IMR-90 (cell line): ENCODE data around the gene FOXI3. TPM values are rescaled to one million over a fixed set of nuclear protein-coding genes. Genes with fewer than 3 reads are reported as not detected.

Source experiments
- ATAC-seq: fragments of 200-7000 bp; cut with Tn5 transposase; 2 replicates; pipeline ENCODE4 v1.9.1; 2020; ENCODE audit warnings: low read depth, mild to moderate bottlenecking, moderate library complexity
- BruUV-seq: library from RNA; stranded (reverse); fragments of 400-500 nt; replicated peaks from 2 replicates; lab custom pipeline; 2021; lab: Mats Ljungman, UMichigan
- CTCF ChIA-PET: fragments of 300-600 bp; formaldehyde crosslinking; extraction: SDS; loops from one replicate; lab custom pipeline; 2021; ENCODE audit warnings: antibody characterized with exemption; lab: Yijun Ruan, JAX
- POLR2A ChIA-PET: fragments of 300-600 bp; sonication (Branson Sonifier 250); formaldehyde crosslinking; loops from one replicate; lab custom pipeline; 2022; ENCODE audit warnings: antibody characterized with exemption; ENCODE audit not compliant: unreplicated experiment; lab: Charles Lee
- DNase-seq: peaks from one replicate; pipeline ENCODE4 v3.0.0; 2013
- H2AFZ ChIP-seq: replicated peaks from 2 replicates; pipeline ENCODE3; 2013; ENCODE audit warnings: low read length, mild to moderate bottlenecking; ENCODE audit not compliant: poor library complexity
- H2AK5ac ChIP-seq: 2 replicates; pipeline ENCODE4 v1.6.1; 2013; ENCODE audit warnings: low read depth, low read length, inconsistent platforms
- H2AK9ac ChIP-seq: replicated peaks from 2 replicates; pipeline ENCODE3; 2013; ENCODE audit warnings: mild to moderate bottlenecking, low read depth, low read length, moderate library complexity; ENCODE audit not compliant: poor library complexity
- H2BK120ac ChIP-seq: 2 replicates; pipeline ENCODE4 v1.6.1; 2013; ENCODE audit warnings: low read depth, low read length, inconsistent platforms
- H2BK15ac ChIP-seq: 3 replicates; pipeline ENCODE4 v1.6.1; 2013; ENCODE audit warnings: low read depth, low read length, inconsistent platforms
- H2BK20ac ChIP-seq: 2 replicates; pipeline ENCODE4 v1.6.1; 2013; ENCODE audit warnings: low read depth, mild to moderate bottlenecking, inconsistent platforms, low read length, moderate library complexity
- H2BK5ac ChIP-seq: 2 replicates; pipeline ENCODE4 v1.6.1; 2013; ENCODE audit warnings: mild to moderate bottlenecking, low read depth, low read length, inconsistent platforms; ENCODE audit not compliant: poor library complexity, severe bottlenecking
- H3K14ac ChIP-seq: replicated peaks from 2 replicates; pipeline ENCODE4 v1.6.1; 2013; ENCODE audit warnings: low read depth, low read length, inconsistent platforms
- H3K18ac ChIP-seq: 2 replicates; pipeline ENCODE4 v1.6.1; 2013; ENCODE audit warnings: low read depth, low read length, control low read depth
- H3K23ac ChIP-seq: 2 replicates; pipeline ENCODE4 v1.6.1; 2013; ENCODE audit warnings: low read depth, low read length, inconsistent platforms
- H3K27ac ChIP-seq: 2 replicates; pipeline ENCODE4 v1.5.1; 2013; ENCODE audit warnings: mild to moderate bottlenecking, control low read depth, low read length; ENCODE audit not compliant: insufficient read depth
- H3K27me3 ChIP-seq: 2 replicates; pipeline ENCODE4 v1.6.1; 2013; ENCODE audit warnings: low read length; ENCODE audit not compliant: control insufficient read depth, insufficient read depth
- H3K36me3 ChIP-seq: 2 replicates; pipeline ENCODE4 v1.6.1; 2013; ENCODE audit warnings: low read length, mixed read lengths; ENCODE audit not compliant: control insufficient read depth, insufficient read depth
- H3K4ac ChIP-seq: 2 replicates; pipeline ENCODE4 v1.6.1; 2013; ENCODE audit warnings: low read depth, low read length, inconsistent platforms
- H3K4me1 ChIP-seq: 2 replicates; pipeline ENCODE4 v1.6.1; 2013; ENCODE audit warnings: low read length, mixed read lengths; ENCODE audit not compliant: control insufficient read depth, insufficient read depth
- H3K4me2 ChIP-seq: 2 replicates; pipeline ENCODE4 v1.6.1; 2013; ENCODE audit warnings: low read depth, mild to moderate bottlenecking, control low read depth, low read length, moderate library complexity
- H3K4me3 ChIP-seq: 2 replicates; pipeline ENCODE4 v1.5.1; 2013; ENCODE audit warnings: low read depth, mild to moderate bottlenecking, control low read depth, low read length, moderate library complexity; ENCODE audit not compliant: insufficient read depth
- H3K56ac ChIP-seq: 2 replicates; pipeline ENCODE4 v1.6.1; 2013; ENCODE audit warnings: low read length, inconsistent platforms; ENCODE audit not compliant: insufficient read depth; ENCODE audit errors: extremely low read depth
- H3K79me1 ChIP-seq, 2 experiments: 2 replicates each; pipeline ENCODE4 v1.6.1; 2013; ENCODE audit warnings: low read length in 2 of 2, inconsistent platforms in 1 of 2, low read depth in 1 of 2
- H3K9ac ChIP-seq: 2 replicates; pipeline ENCODE4 v1.6.1; 2013; ENCODE audit warnings: low read depth, low read length, control low read depth
- H3K9me1 ChIP-seq: 2 replicates; pipeline ENCODE4 v1.6.1; 2013; ENCODE audit warnings: low read length, inconsistent platforms; ENCODE audit not compliant: insufficient read depth
- H3K9me3 ChIP-seq: 2 replicates; pipeline ENCODE4 v1.6.1; 2013; ENCODE audit warnings: low read length; ENCODE audit not compliant: control insufficient read depth, insufficient read depth
- H4K20me1 ChIP-seq: 2 replicates; pipeline ENCODE4 v1.6.1; 2013; ENCODE audit warnings: low read length, inconsistent platforms; ENCODE audit not compliant: insufficient read depth
- H4K5ac ChIP-seq: 2 replicates; pipeline ENCODE4 v1.6.1; 2013; ENCODE audit warnings: mild to moderate bottlenecking, low read depth, low read length, control low read depth
- H4K8ac ChIP-seq, 2 experiments: 2 replicates each; pipeline ENCODE4 v1.6.1; 2013; ENCODE audit warnings: low read depth in 2 of 2, low read length in 2 of 2, control low read depth in 1 of 2, inconsistent platforms in 1 of 2
- H4K91ac ChIP-seq: 2 replicates; pipeline ENCODE4 v1.6.1; 2013; ENCODE audit warnings: low read depth, low read length, inconsistent platforms; ENCODE audit not compliant: insufficient read depth
- CEBPB ChIP-seq: IDR thresholded peaks from 2 replicates; pipeline ENCODE4 v1.6.1; 2012; ENCODE audit warnings: low read depth, low read length, improper control_type of control experiment
- MAFK ChIP-seq: IDR thresholded peaks from 2 replicates; pipeline ENCODE4 v1.6.1; 2012; ENCODE audit warnings: low read depth, low read length, improper control_type of control experiment
- NFE2L2 ChIP-seq: fragments of 150-350 bp; IDR thresholded peaks from 2 replicates; pipeline ENCODE4 v1.6.1; 2016; ENCODE audit warnings: low read depth, mild to moderate bottlenecking, low read length
- POLR2A ChIP-seq: IDR thresholded peaks from 2 replicates; pipeline ENCODE4 v1.6.1; 2012; ENCODE audit warnings: mild to moderate bottlenecking, low read depth, low read length
- WGBS, 2 experiments: methylation state at CpG; one replicate each; pipeline versions ENCODE4 v1.1.5 to v1.1.7; 2013; ENCODE audit warnings: missing lambda C conversion rate in 2 of 2; ENCODE audit not compliant: insufficient read length in 1 of 2; ENCODE audit errors: extremely low coverage in 2 of 2; 5-methylcytosine and 5-hydroxymethylcytosine counted together
- dilution Hi-C: fragments of 300-500 bp; cut with HindIII; formaldehyde crosslinking; loops from one replicate; pipeline ENCODE4 v1.14.3; 2018; ENCODE audit warnings: low sequenced_read_pairs; ENCODE audit not compliant: unreplicated experiment
- in situ Hi-C: fragments of 300-500 bp; cut with MboI; formaldehyde crosslinking; loops from 3 replicates; pipeline ENCODE4 v1.14.3; 2019; ENCODE audit warnings: low sequenced_read_pairs, inconsistent platforms, mixed read lengths
- intact Hi-C: fragments of 100-400 bp; cut with micrococcal nuclease; formaldehyde crosslinking; loops from 2 replicates; pipeline ENCODE4 v1.10.0; 2022
- polyA plus RNA-seq, 3 experiments: library from polyadenylated mRNA; depleted of rRNA; stranded (reverse); fragments of >200 nt; gene quantifications; 2 replicates each; pipeline ENCODE4 v1.2.3, GENCODE V29; 2012; ENCODE audit warnings: low replicate concordance in 1 of 3
- total RNA-seq: library from RNA; depleted of rRNA; stranded (reverse); fragments of >200 nt; gene quantifications from 2 replicates; pipeline ENCODE4 v1.2.3, GENCODE V29; 2012

Gene FOXI3
- total and polyA plus RNA-seq, 2 of the 4 experiments (the other 2 are of a cell fraction) = not detected

GRCh38 chr2:88400037-88400767 lies 52.3 kb downstream of the FOXI3 start:
- H2BK5ac ChIP-seq = no peak overlapping the region
- no peak overlapping the region for H2AFZ ChIP-seq
- H3K4ac ChIP-seq = no peak overlapping the region
- no peak overlapping the region for H3K56ac ChIP-seq
- H3K9me3 ChIP-seq = no peaks in the 10 kb centered on the region
- H3K9me1 ChIP-seq = no peaks in the 10 kb centered on the region
- in situ Hi-C loops (no loop called here), dilution Hi-C loops (no loop called here), intact Hi-C loops (no loop called here)
- no peaks in the 10 kb centered on the region for H4K20me1 ChIP-seq
- H4K91ac ChIP-seq = no peak overlapping the region
- ATAC-seq (no peak), DNase-seq (no peak)
- POLR2A ChIA-PET = no interaction called here
- H3K27ac ChIP-seq = no peak overlapping the region
- H3K79me1 ChIP-seq = no peaks in the 10 kb centered on the region
- no peaks in the 10 kb centered on the region for H3K36me3 ChIP-seq
- TF ChIP-seq CEBPB (no peak), MAFK (no peak), POLR2A (no peak), NFE2L2 (no peak)
- H4K5ac ChIP-seq = no peak overlapping the region
- H2AK9ac ChIP-seq = no peak overlapping the region
- H3K23ac ChIP-seq = no peak overlapping the region
- H3K4me2 ChIP-seq = no peak overlapping the region
- H2BK20ac ChIP-seq = no peak overlapping the region
- H4K8ac ChIP-seq = no peak overlapping the region
- no peak overlapping the region for H2BK120ac ChIP-seq
- H3K9ac ChIP-seq = no peak overlapping the region
- no peaks in the 10 kb centered on the region for H3K27me3 ChIP-seq
- no peaks in the 10 kb centered on the region for H3K4me1 ChIP-seq
- no peak overlapping the region for H3K14ac ChIP-seq
- WGBS, 2 experiments = no CpG with 5 or more reads among the region's 4 CpGs
- H2BK15ac ChIP-seq = no peak overlapping the region
- no TSS peak for BruUV-seq
- no peak overlapping the region for H3K18ac ChIP-seq
- H2AK5ac ChIP-seq = no peak overlapping the region
- CTCF ChIA-PET = no interaction called here
- H3K4me3 ChIP-seq = no peak overlapping the region
